Breast epithelium (tissue), 3 donors: ENCODE results near the gene ADARB1.

Experiments
- CTCF ChIP-seq, 3 donors: fragments of 450-650 bp; IDR thresholded peaks; one replicate each; pipeline ENCODE4 v1.5.1; 2016 to 2017; ENCODE audit warnings: antibody characterized with exemption in 3 of 3, mild to moderate bottlenecking in 3 of 3, moderate library complexity in 3 of 3
- POLR2A ChIP-seq: fragments of 450-650 bp; IDR thresholded peaks from one replicate; pipeline ENCODE4 v1.6.1; 2016; ENCODE audit warnings: antibody characterized with exemption, mild to moderate bottlenecking, moderate library complexity

DNA sequence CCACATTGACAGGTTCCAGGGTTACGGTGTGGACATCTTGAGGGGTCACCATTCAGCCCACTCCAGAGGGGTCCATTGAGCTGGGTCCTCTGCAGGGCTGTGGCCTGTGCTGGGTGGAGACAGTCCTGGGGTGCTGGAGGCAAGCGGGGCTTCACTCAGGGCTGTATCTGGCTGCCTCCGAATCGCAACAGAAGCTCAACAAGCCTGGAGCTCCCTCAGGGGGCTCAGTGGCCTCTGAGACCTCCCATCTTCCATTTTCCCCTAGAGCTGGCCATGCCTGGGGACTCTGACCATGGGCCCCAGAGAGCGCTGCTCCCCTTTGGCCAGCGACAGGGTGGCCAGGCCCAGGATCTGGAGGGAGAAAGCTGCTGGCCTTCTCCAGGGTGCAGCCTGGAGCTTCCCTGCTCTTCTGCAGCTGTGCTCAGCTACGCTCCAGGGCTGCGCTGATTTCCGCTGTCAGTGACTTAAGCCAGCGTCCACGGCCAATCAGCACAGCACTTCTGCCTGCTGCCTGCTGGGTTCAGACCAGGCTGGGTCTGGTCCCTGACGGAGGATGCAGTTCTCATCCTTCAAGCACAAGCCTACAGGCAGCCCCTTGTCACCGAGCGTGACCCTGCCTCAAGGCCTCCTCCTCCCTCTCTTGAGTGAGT is 45.0 kb upstream of the ADARB1 start:
- TF ChIP-seq CTCF (IDR thresholded peaks at IDR 0.05) (no peak), POLR2A (no peak)
